OCI-LY3 (cell line): ENCODE results near the gene SEMA5A.

Experiments
- EZH2phosphoT487 ChIP-seq: fragments of 200-600 bp; shearing (Covaris generic); IDR thresholded peaks from 2 replicates; pipeline ENCODE4 v1.6.1; 2018; ENCODE audit warnings: antibody characterized with exemption, mixed run types, low read depth
- TF ChIP-seq, protein P1 (sequence below): fragments of 200-600, 300-600 bp; sonication (generic); IDR thresholded peaks from 2 replicates; pipeline ENCODE4 v1.5.1; 2014; ENCODE audit warnings: antibody characterized with exemption, low read length, low read depth

DNA sequence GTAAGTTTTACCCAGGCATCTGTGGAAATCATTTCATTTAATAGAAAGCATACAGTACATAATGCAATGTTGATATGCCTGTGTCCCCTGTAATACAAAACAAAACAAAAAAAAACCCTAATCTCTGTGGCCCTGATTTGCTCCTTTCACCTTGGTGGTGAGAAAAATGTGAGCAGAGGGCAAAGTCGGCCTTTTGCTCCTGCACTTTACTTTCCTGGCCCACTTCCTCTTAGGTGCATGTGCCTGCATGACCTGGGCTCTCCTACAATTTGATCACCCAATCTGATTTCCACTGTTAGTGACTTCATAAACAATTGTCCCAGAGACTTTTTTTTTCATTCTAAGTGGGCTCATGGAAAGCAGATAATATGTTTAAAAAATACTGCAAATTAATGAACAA is 424.3 kb downstream of the SEMA5A start:
- TF ChIP-seq, protein P1, sequence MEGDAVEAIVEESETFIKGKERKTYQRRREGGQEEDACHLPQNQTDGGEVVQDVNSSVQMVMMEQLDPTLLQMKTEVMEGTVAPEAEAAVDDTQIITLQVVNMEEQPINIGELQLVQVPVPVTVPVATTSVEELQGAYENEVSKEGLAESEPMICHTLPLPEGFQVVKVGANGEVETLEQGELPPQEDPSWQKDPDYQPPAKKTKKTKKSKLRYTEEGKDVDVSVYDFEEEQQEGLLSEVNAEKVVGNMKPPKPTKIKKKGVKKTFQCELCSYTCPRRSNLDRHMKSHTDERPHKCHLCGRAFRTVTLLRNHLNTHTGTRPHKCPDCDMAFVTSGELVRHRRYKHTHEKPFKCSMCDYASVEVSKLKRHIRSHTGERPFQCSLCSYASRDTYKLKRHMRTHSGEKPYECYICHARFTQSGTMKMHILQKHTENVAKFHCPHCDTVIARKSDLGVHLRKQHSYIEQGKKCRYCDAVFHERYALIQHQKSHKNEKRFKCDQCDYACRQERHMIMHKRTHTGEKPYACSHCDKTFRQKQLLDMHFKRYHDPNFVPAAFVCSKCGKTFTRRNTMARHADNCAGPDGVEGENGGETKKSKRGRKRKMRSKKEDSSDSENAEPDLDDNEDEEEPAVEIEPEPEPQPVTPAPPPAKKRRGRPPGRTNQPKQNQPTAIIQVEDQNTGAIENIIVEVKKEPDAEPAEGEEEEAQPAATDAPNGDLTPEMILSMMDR = no peak
- TF ChIP-seq EZH2phosphoT487 = no peak
